GM12864 (cell line): ENCODE results near the gene OPTC.

Experiments used
- DNase-seq: peaks from one replicate; pipeline ENCODE4 v3.0.0-alpha.2; 2011; ENCODE audit warnings: low read depth
- H3K4me3 ChIP-seq: 2 replicates; pipeline ENCODE4 v1.5.1; 2011; ENCODE audit warnings: mild to moderate bottlenecking, low read depth, low read length, control low read depth
- TF ChIP-seq, protein P1 (sequence below): IDR thresholded peaks from 2 replicates; pipeline ENCODE4 v1.5.1; 2011; ENCODE audit warnings: low read depth, mild to moderate bottlenecking, moderate library complexity, low read length, control low read depth, inconsistent platforms; ENCODE audit errors: missing control alignments

The OPTC gene

DNA sequence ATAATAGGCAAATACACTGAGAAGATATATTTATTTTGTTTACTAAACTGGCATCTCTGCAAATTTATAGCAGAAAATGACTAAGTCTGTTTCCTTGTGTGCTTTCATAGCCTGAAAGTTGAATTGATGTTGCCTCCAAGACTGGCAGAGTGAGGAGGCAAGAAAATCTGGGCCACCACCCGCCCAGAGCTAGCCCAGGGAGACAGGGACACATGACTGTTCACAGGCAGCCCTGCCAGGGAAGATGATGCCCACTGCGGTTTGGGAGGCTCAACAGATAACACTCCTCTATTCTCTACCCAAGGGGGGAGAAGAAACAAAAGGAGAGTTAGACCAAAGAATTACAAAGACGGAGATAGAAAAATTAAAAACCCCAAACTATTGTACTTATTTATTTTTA is 37.1 kb downstream of the OPTC start:
- DNase-seq, result no peak
- no peak overlapping the region for H3K4me3 ChIP-seq
- TF ChIP-seq, protein P1, sequence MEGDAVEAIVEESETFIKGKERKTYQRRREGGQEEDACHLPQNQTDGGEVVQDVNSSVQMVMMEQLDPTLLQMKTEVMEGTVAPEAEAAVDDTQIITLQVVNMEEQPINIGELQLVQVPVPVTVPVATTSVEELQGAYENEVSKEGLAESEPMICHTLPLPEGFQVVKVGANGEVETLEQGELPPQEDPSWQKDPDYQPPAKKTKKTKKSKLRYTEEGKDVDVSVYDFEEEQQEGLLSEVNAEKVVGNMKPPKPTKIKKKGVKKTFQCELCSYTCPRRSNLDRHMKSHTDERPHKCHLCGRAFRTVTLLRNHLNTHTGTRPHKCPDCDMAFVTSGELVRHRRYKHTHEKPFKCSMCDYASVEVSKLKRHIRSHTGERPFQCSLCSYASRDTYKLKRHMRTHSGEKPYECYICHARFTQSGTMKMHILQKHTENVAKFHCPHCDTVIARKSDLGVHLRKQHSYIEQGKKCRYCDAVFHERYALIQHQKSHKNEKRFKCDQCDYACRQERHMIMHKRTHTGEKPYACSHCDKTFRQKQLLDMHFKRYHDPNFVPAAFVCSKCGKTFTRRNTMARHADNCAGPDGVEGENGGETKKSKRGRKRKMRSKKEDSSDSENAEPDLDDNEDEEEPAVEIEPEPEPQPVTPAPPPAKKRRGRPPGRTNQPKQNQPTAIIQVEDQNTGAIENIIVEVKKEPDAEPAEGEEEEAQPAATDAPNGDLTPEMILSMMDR, result no peak

DNA sequence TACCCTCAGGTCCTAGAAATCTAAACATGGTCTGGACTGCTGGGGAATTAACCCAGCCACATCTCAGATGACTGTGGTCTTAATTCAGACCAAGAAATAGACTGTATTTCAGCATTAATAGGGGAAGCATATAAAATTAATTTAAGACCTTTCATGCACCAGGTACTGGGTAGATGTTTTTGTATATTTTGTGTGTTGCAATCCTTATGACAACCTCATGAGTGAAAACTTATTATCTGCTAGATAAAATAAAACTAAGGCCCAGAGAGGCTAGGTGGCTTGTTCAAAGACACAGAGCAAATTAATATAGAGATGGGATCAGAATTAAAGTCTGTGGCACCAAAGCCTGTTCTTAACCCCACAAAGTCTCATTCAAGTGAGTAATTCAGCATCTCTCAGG is 40.1 kb downstream of the OPTC start:
- DNase-seq, result no peak
- H3K4me3 ChIP-seq, result no peak overlapping the region
- TF ChIP-seq, protein P1, result no peak

DNA sequence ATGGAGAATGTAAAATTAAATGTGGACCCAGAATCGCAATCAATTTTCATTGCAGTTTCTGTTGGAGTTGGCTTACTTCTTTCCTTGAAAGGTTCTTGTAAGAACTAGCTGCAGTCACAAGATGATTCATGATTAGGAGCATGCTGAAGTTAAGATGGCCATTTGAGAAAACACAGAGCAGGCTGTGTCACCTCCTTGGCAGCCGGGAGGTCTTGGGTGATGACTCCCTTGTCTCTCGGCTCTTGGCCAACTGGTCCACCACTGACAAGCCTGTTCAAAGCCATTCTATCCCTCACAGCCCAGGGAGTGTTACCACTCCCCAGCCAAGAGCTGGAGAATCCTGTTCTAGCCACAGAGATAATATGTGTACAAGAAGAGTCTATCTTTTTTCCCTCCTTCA is 40.6 kb downstream of the OPTC start:
- no peak for DNase-seq
- TF ChIP-seq, protein P1, result no peak
- no peak overlapping the region for H3K4me3 ChIP-seq

DNA sequence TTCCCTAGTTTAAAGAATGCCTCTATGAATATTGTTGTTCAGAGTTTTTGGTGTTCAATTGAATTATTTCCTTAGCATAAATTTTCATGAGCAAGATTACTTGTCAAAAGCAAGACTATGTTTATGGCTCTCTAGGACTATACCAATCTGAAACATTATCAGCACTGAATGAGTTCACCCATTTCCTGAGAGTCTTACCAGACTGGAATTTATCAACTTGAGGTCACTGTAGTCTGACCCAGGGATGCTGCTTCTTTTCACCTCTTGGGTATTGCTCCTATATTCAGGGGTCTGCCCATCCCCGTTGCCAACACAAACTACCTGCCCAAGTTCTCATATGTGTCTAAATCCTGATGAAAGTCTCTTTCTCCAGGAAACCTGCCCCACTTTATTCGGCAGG is 42.6 kb downstream of the OPTC start:
- TF ChIP-seq, protein P1, result no peak
- no peak for DNase-seq
- H3K4me3 ChIP-seq, result no peak overlapping the region

DNA sequence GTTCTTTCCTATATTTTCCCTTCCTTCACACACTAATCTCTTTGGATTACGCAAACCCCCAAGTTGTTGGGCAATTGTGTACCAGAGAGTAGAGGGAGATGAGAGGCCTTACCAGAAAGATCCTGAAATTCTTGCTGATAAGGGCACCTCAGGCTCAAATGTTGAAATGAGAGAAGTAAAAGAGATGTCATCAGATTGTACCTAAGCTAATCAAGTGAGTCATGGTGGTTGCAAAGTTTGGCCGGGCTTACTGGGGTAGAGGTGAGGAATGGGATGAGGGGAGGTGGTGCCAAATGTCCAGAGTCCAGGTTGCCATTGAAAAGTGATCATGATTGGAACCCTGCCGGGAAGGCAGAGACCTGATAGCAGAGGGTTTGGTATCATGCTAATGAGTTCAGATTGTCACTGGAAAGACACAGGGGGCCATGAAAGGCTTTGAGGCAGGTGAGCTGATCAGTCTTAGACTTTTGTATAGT is 43.1 kb downstream of the OPTC start:
- no peak for DNase-seq
- no peak overlapping the region for H3K4me3 ChIP-seq
- TF ChIP-seq, protein P1, result no peak

DNA sequence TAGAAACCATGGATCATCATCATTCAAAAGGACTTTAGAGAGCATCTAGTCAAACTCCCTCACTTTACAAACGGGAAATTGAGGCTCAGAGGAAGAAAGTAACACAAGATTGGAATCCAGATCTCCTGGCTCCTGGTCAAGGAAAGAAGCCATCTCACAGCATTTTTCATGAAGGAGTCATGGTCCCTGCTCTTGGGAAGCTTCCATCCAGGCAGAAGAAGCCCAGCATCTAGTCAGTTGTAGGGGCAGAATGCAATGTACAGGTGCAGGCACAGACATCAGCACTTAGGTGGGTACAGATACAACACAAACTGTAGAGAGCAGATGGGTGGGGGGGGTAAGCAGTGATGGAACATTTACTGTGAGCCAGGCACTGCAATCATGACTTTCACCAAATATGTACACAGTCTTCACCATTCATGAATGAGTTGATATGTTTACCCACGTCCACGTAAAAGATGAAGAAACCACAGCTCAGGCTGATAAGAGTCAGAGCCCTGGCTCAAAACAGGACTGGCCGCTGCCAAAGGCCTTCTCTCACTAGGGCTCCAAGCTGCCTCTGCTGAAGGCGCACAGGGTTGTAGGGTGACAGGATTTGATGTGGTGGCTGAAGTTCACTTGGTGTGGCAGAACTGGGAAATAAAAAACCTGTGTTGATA is 44.0 kb downstream of the OPTC start:
- H3K4me3 ChIP-seq, result no peak overlapping the region
- no peak for DNase-seq
- TF ChIP-seq, protein P1, result no peak

DNA sequence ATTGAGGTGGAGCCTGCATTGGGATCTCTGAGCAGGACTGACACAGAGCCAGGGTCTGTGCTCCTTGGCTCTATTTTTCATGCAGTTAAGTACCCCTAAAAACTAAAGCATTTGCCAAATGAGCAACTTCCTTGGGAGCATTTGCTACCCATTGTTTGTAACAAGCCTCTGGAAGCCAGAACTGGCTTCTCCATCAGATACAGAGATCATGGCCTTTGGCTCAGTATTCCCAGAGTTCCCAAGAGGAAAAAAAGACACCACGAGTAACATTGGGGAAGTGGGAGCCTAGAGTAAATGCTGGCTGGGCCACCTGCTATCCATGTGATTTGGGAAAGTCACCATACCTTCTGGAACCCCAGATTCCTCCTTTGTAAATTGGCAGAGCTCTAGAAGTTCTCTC is 44.8 kb downstream of the OPTC start:
- TF ChIP-seq, protein P1, result no peak

More for the DNA sequence above, 44.8 kb downstream of the OPTC start:
- no peak overlapping the region for H3K4me3 ChIP-seq
- no peak for DNase-seq
